Fibroblast of pulmonary artery (primary cell): ENCODE measurements around the gene CBLB.

Source experiments
- DNase-seq: peaks from one replicate; pipeline ENCODE4 v3.0.0-alpha.2; 2010; ENCODE audit warnings: low read depth
- H3K4me3 ChIP-seq: replicated peaks from 2 replicates; pipeline ENCODE4 v1.5.1; 2011; ENCODE audit warnings: low read depth, mild to moderate bottlenecking, control low read depth, low read length, moderate library complexity
- CTCF ChIP-seq: IDR thresholded peaks from 2 replicates; pipeline ENCODE4 v1.5.1; 2011; ENCODE audit warnings: mild to moderate bottlenecking, control low read depth, low read length, inconsistent platforms; ENCODE audit errors: missing control alignments

CBLB gene

GRCh38 chr3:105653868-105654267, 214.9 kb downstream of the CBLB start:
- H3K4me3 ChIP-seq = no peak overlapping the region
- no peak for TF ChIP-seq CTCF
- no peak for DNase-seq

- no peak for DNase-seq
- TF ChIP-seq CTCF = no peak
- H3K4me3 ChIP-seq = no peak overlapping the region
These were observed 215.6 kb downstream of the CBLB start for GRCh38 chr3:105653166-105653565.

- H3K4me3 ChIP-seq = no peak overlapping the region
- TF ChIP-seq CTCF = no peak
- DNase-seq = no peak
These were observed 219.3 kb downstream of the CBLB start for GRCh38 chr3:105649480-105649879.

GRCh38 chr3:105647047-105647446, 221.8 kb downstream of the CBLB start:
- no peak for TF ChIP-seq CTCF
- H3K4me3 ChIP-seq = no peak overlapping the region
- peak; percentile 93 for DNase-seq

- no peak overlapping the region for H3K4me3 ChIP-seq
- no peak for DNase-seq
- no peak for TF ChIP-seq CTCF
These were observed 229.7 kb downstream of the CBLB start for GRCh38 chr3:105639131-105639530.

GRCh38 chr3:105634708-105635107, 234.1 kb downstream of the CBLB start:
- no peak for TF ChIP-seq CTCF

GRCh38 chr3:105629718-105630117, 239.1 kb downstream of the CBLB start:
- no peak for DNase-seq
- no peak for TF ChIP-seq CTCF
- no peak overlapping the region for H3K4me3 ChIP-seq

More at GRCh38 chr3:105634708-105635107, 234.1 kb downstream of the CBLB start:
- H3K4me3 ChIP-seq = no peak overlapping the region
- DNase-seq = no peak
